Activated T-cell treated with anti-CD3 and anti-CD28 coated beads, Interleukin-2, amount 50 U/mL, for 24 hours (primary cell): Measurements from ENCODE around the gene STAMBPL1.
"Not testable (repeated sequence)": the region's sequence is repeated elsewhere in the genome, so short reads cannot be mapped to it uniquely, and the experiment has no call there.

ENCODE experiments used
- DNase-seq: peaks from one replicate; pipeline ENCODE4 v3.0.0-alpha.2; 2020
- H3K27ac Mint-ChIP-seq: 2 replicates; pipeline ENCODE4 v1.8.0; 2020; ENCODE audit warnings: mild to moderate bottlenecking, mixed read lengths
- H3K27me3 Mint-ChIP-seq: 2 replicates; pipeline ENCODE4 v1.8.0; 2020; ENCODE audit warnings: mixed read lengths
- H3K36me3 Mint-ChIP-seq: 2 replicates; pipeline ENCODE4 v1.8.0; 2020; ENCODE audit warnings: low read depth, mixed read lengths
- H3K4me1 Mint-ChIP-seq: 2 replicates; pipeline ENCODE4 v1.8.0; 2020; ENCODE audit warnings: low read depth, mixed read lengths
- H3K4me3 Mint-ChIP-seq: 2 replicates; pipeline ENCODE4 v1.8.0; 2020; ENCODE audit warnings: mild to moderate bottlenecking, moderate library complexity, mixed read lengths
- H3K9me3 Mint-ChIP-seq: 2 replicates; pipeline ENCODE4 v1.8.0; 2020; ENCODE audit warnings: mixed read lengths

The STAMBPL1 gene

GRCh38 chr10:88915781-88916180 is 35.7 kb downstream of the STAMBPL1 start:
- Mint-ChIP-seq H3K4me3 (no peak overlapping the region), H3K36me3 (peaks cover 89% of the 10 kb centered on the region), H3K27me3 (no peaks in the 10 kb centered on the region), H3K4me1 (peaks cover 5% of the 10 kb centered on the region), H3K9me3 (no peaks in the 10 kb centered on the region), H3K27ac (no peak overlapping the region)
- no peak for DNase-seq

- H3K36me3 Mint-ChIP-seq = peaks cover 87% of the 10 kb centered on the region
- no peaks in the 10 kb centered on the region for H3K9me3 Mint-ChIP-seq
Measured at GRCh38 chr10:88916231-88916630, 36.2 kb downstream of the STAMBPL1 start.

GRCh38 chr10:88916986-88917385 is 36.9 kb downstream of the STAMBPL1 start:
- H3K4me3 Mint-ChIP-seq = no peak overlapping the region

More at GRCh38 chr10:88916231-88916630, 36.2 kb downstream of the STAMBPL1 start:
- Mint-ChIP-seq H3K4me3 (no peak overlapping the region), H3K4me1 (peaks cover 5% of the 10 kb centered on the region), H3K27me3 (no peaks in the 10 kb centered on the region), H3K27ac (no peak overlapping the region)
- DNase-seq = no peak

GRCh38 chr10:88918191-88918905 is 38.3 kb downstream of the STAMBPL1 start:
- Mint-ChIP-seq H3K4me1 (peaks cover 5% of the 10 kb centered on the region), H3K4me3 (no peak overlapping the region), H3K27me3 (no peaks in the 10 kb centered on the region), H3K9me3 (no peaks in the 10 kb centered on the region), H3K36me3 (peaks cover 79% of the 10 kb centered on the region), H3K27ac (no peak overlapping the region)
- no peak for DNase-seq

More at GRCh38 chr10:88916986-88917385, 36.9 kb downstream of the STAMBPL1 start:
- no peak for DNase-seq
- Mint-ChIP-seq H3K27me3 (no peaks in the 10 kb centered on the region), H3K9me3 (no peaks in the 10 kb centered on the region), H3K4me1 (peaks cover 5% of the 10 kb centered on the region), H3K27ac (no peak overlapping the region), H3K36me3 (peaks cover 82% of the 10 kb centered on the region)

GRCh38 chr10:88919041-88919440 is 39.0 kb downstream of the STAMBPL1 start:
- Mint-ChIP-seq H3K4me1 (peaks cover 5% of the 10 kb centered on the region), H3K4me3 (no peak overlapping the region), H3K27me3 (no peaks in the 10 kb centered on the region), H3K9me3 (no peaks in the 10 kb centered on the region), H3K36me3 (peaks cover 80% of the 10 kb centered on the region), H3K27ac (no peak overlapping the region)
- DNase-seq = no peak

- H3K36me3 Mint-ChIP-seq = peaks cover 84% of the 10 kb centered on the region
- no peak overlapping the region for H3K4me3 Mint-ChIP-seq
- H3K27ac Mint-ChIP-seq = no peak overlapping the region
Measured at GRCh38 chr10:88920198-88920597, 40.2 kb downstream of the STAMBPL1 start.

GRCh38 chr10:88920986-88921593 is 41.0 kb downstream of the STAMBPL1 start:
- Mint-ChIP-seq H3K27me3 (no peaks in the 10 kb centered on the region), H3K4me3 (no peak overlapping the region), H3K4me1 (peaks cover 7% of the 10 kb centered on the region), H3K27ac (no peak overlapping the region), H3K9me3 (no peaks in the 10 kb centered on the region), H3K36me3 (peaks cover 83% of the 10 kb centered on the region)
- no peak for DNase-seq

More at GRCh38 chr10:88920198-88920597, 40.2 kb downstream of the STAMBPL1 start:
- no peak for DNase-seq
- no peaks in the 10 kb centered on the region for H3K27me3 Mint-ChIP-seq
- H3K4me1 Mint-ChIP-seq = peaks cover 11% of the 10 kb centered on the region
- H3K9me3 Mint-ChIP-seq = no peaks in the 10 kb centered on the region

- H3K27ac Mint-ChIP-seq = no peak overlapping the region
- no peak for DNase-seq
- no peaks in the 10 kb centered on the region for H3K27me3 Mint-ChIP-seq
Measured at GRCh38 chr10:88922041-88922440, 42.0 kb downstream of the STAMBPL1 start.

GRCh38 chr10:88923520-88923919 is 43.5 kb downstream of the STAMBPL1 start:
- no peaks in the 10 kb centered on the region for H3K27me3 Mint-ChIP-seq
- peaks cover 6% of the 10 kb centered on the region for H3K4me1 Mint-ChIP-seq
- no peak overlapping the region for H3K4me3 Mint-ChIP-seq
- H3K9me3 Mint-ChIP-seq = no peaks in the 10 kb centered on the region
- no peak overlapping the region for H3K27ac Mint-ChIP-seq
- DNase-seq = no peak
- peaks cover 83% of the 10 kb centered on the region for H3K36me3 Mint-ChIP-seq

More at GRCh38 chr10:88922041-88922440, 42.0 kb downstream of the STAMBPL1 start:
- H3K4me1 Mint-ChIP-seq = peaks cover 6% of the 10 kb centered on the region
- no peaks in the 10 kb centered on the region for H3K9me3 Mint-ChIP-seq
- peaks cover 83% of the 10 kb centered on the region for H3K36me3 Mint-ChIP-seq
- H3K4me3 Mint-ChIP-seq = no peak overlapping the region

- peaks cover 64% of the 10 kb centered on the region for H3K36me3 Mint-ChIP-seq
- no peaks in the 10 kb centered on the region for H3K9me3 Mint-ChIP-seq
Measured at GRCh38 chr10:88926566-88927415, 46.7 kb downstream of the STAMBPL1 start.

GRCh38 chr10:88927416-88927690 is 47.3 kb downstream of the STAMBPL1 start:
- DNase-seq = no peak
- Mint-ChIP-seq H3K9me3 (no peaks in the 10 kb centered on the region), H3K4me1 (peaks cover 9% of the 10 kb centered on the region), H3K27me3 (no peaks in the 10 kb centered on the region), H3K36me3 (peaks cover 59% of the 10 kb centered on the region), H3K4me3 (no peak overlapping the region), H3K27ac (no peak overlapping the region)

More at GRCh38 chr10:88926566-88927415, 46.7 kb downstream of the STAMBPL1 start:
- Mint-ChIP-seq H3K4me1 (peaks cover 7% of the 10 kb centered on the region), H3K4me3 (no peak overlapping the region), H3K27ac (no peak overlapping the region), H3K27me3 (no peaks in the 10 kb centered on the region)
- DNase-seq = no peak

GRCh38 chr10:88928254-88928653 is 48.2 kb downstream of the STAMBPL1 start:
- Mint-ChIP-seq H3K4me1 (peaks cover 12% of the 10 kb centered on the region), H3K27ac (no peak overlapping the region), H3K9me3 (no peaks in the 10 kb centered on the region), H3K36me3 (peaks cover 52% of the 10 kb centered on the region), H3K27me3 (no peaks in the 10 kb centered on the region), H3K4me3 (no peak overlapping the region)
- no peak for DNase-seq

- Mint-ChIP-seq H3K4me1 (peaks cover 19% of the 10 kb centered on the region), H3K36me3 (peaks cover 21% of the 10 kb centered on the region), H3K27me3 (no peaks in the 10 kb centered on the region), H3K9me3 (no peaks in the 10 kb centered on the region), H3K27ac (peak overlapping the region; percentile 47), H3K4me3 (no peak overlapping the region)
- DNase-seq = no peak
Measured at GRCh38 chr10:88931548-88931947, 51.5 kb downstream of the STAMBPL1 start.

GRCh38 chr10:88932029-88932428 is 52.0 kb downstream of the STAMBPL1 start:
- not testable (repeated sequence) for H3K4me3 Mint-ChIP-seq, H3K9me3 Mint-ChIP-seq, DNase-seq, H3K27me3 Mint-ChIP-seq
- Mint-ChIP-seq H3K27ac (peak overlapping the region; percentile 57), H3K36me3 (peaks cover 16% of the 10 kb centered on the region), H3K4me1 (peaks cover 21% of the 10 kb centered on the region)
